Measurements from ENCODE around the gene MYL1.

GRCh38 chr2:210302326-210302725 is 12.6 kb downstream of the MYL1 start:
- TF ChIP-seq CTCF (IDR thresholded peaks at IDR 0.05) (no peak), EZH2 (IDR thresholded peaks at IDR 0.05; ENCODE audit: borderline replicate concordance, insufficient read depth, low read depth, low read length, poor library complexity, severe bottlenecking) (no peak)

All from B cell (primary cell).